H9 (cell line): Measurements from ENCODE around the gene SFXN5. TPM values are rescaled to one million over a fixed set of nuclear protein-coding genes. Genes with fewer than 3 reads are reported as not detected.

Source experiments
- DNase-seq: peaks from one replicate; pipeline ENCODE4 v3.0.0-alpha.2; 2017
- H2AFZ ChIP-seq: one replicate; pipeline ENCODE4 v1.6.1; 2013; ENCODE audit warnings: mild to moderate bottlenecking, low read length, control low read depth, moderate library complexity
- H2AK5ac ChIP-seq: 2 replicates; pipeline ENCODE4 v1.6.1; 2013; ENCODE audit warnings: low read length, control low read depth, mixed read lengths; ENCODE audit not compliant: insufficient read length
- H2BK120ac ChIP-seq: one replicate; pipeline ENCODE4 v1.6.1; 2013; ENCODE audit warnings: low read depth, mild to moderate bottlenecking, low read length, control low read depth, inconsistent platforms; ENCODE audit not compliant: poor library complexity, severe bottlenecking
- H2BK12ac ChIP-seq: 2 replicates; pipeline ENCODE4 v1.6.1; 2013; ENCODE audit warnings: low read length, control low read depth, mixed read lengths, low read depth; ENCODE audit not compliant: insufficient read length
- H2BK15ac ChIP-seq: 2 replicates; pipeline ENCODE4 v1.6.1; 2013; ENCODE audit warnings: low read depth, low read length, control low read depth
- H2BK20ac ChIP-seq: one replicate; pipeline ENCODE4 v1.6.1; 2013; ENCODE audit warnings: low read depth, mild to moderate bottlenecking, low read length, control low read depth, inconsistent platforms; ENCODE audit not compliant: poor library complexity, severe bottlenecking
- H2BK5ac ChIP-seq: 2 replicates; pipeline ENCODE4 v1.6.1; 2013; ENCODE audit warnings: low read length, control low read depth, mixed read lengths; ENCODE audit not compliant: insufficient read length
- H3K14ac ChIP-seq: 2 replicates; pipeline ENCODE4 v1.6.1; 2013; ENCODE audit warnings: low read length, control low read depth; ENCODE audit not compliant: insufficient read depth
- H3K18ac ChIP-seq: 2 replicates; pipeline ENCODE4 v1.6.1; 2013; ENCODE audit warnings: low read depth, mild to moderate bottlenecking, mixed read lengths, low read length, control low read depth; ENCODE audit not compliant: insufficient read length
- H3K23ac ChIP-seq: 2 replicates; pipeline ENCODE4 v1.6.1; 2013; ENCODE audit warnings: low read length, control low read depth, mixed read lengths, low read depth; ENCODE audit not compliant: insufficient read length
- H3K23me2 ChIP-seq: 2 replicates; pipeline ENCODE4 v1.6.1; 2013; ENCODE audit warnings: low read depth, mild to moderate bottlenecking, mixed read lengths, low read length, control low read depth; ENCODE audit not compliant: insufficient read length, poor library complexity, severe bottlenecking
- H3K27ac ChIP-seq: 2 replicates; pipeline ENCODE4 v1.5.1; 2013; ENCODE audit warnings: low read length, control low read depth, mixed read lengths, low read depth; ENCODE audit not compliant: insufficient read length
- H3K27me3 ChIP-seq: 2 replicates; pipeline ENCODE4 v1.6.1; 2013; ENCODE audit warnings: low read length, control low read depth, inconsistent platforms; ENCODE audit not compliant: insufficient read depth
- H3K4ac ChIP-seq: 2 replicates; pipeline ENCODE4 v1.6.1; 2013; ENCODE audit warnings: low read depth, mild to moderate bottlenecking, control low read depth, inconsistent platforms, low read length, moderate library complexity
- H3K4me1 ChIP-seq: 2 replicates; pipeline ENCODE4 v1.6.1; 2013; ENCODE audit warnings: low read length, control low read depth, inconsistent platforms; ENCODE audit not compliant: insufficient read depth
- H3K4me2 ChIP-seq: 2 replicates; pipeline ENCODE4 v1.6.1; 2013; ENCODE audit warnings: low read length, control low read depth, mixed read lengths; ENCODE audit not compliant: insufficient read length, insufficient read depth
- H3K56ac ChIP-seq: 2 replicates; pipeline ENCODE4 v1.6.1; 2013; ENCODE audit warnings: low read depth, mild to moderate bottlenecking, mixed read lengths, low read length, control low read depth; ENCODE audit not compliant: insufficient read length
- H3K79me1 ChIP-seq: 2 replicates; pipeline ENCODE4 v1.6.1; 2013; ENCODE audit warnings: low read depth, mild to moderate bottlenecking, moderate library complexity, low read length, control low read depth, inconsistent platforms; ENCODE audit not compliant: insufficient read depth, poor library complexity, severe bottlenecking
- H3K79me2 ChIP-seq: 2 replicates; pipeline ENCODE4 v1.6.1; 2013; ENCODE audit warnings: low read length, control low read depth, inconsistent platforms; ENCODE audit not compliant: insufficient read depth
- H3K9ac ChIP-seq: 2 replicates; pipeline ENCODE4 v1.6.1; 2013; ENCODE audit warnings: low read length, control low read depth, mixed read lengths; ENCODE audit not compliant: insufficient read length; ENCODE audit errors: extremely low read depth
- H3K9me3 ChIP-seq: one replicate; pipeline ENCODE4 v1.6.1; 2013; ENCODE audit warnings: low read depth, low read length, inconsistent platforms; ENCODE audit not compliant: control insufficient read depth
- H3T11ph ChIP-seq: one replicate; pipeline ENCODE4 v1.6.1; 2013; ENCODE audit warnings: mild to moderate bottlenecking, low read length, control low read depth, inconsistent platforms
- H4K20me1 ChIP-seq: one replicate; pipeline ENCODE4 v1.6.1; 2013; ENCODE audit not compliant: control insufficient read depth, insufficient read length, insufficient read depth
- H4K5ac ChIP-seq: 2 replicates; pipeline ENCODE4 v1.6.1; 2013; ENCODE audit warnings: low read depth, mild to moderate bottlenecking, mixed read lengths, low read length, control low read depth; ENCODE audit not compliant: insufficient read length
- H4K8ac ChIP-seq: replicated peaks from 2 replicates; pipeline ENCODE4 v1.6.1; 2013; ENCODE audit warnings: low read length, control low read depth, mixed read lengths, low read depth; ENCODE audit not compliant: insufficient read length
- H4K91ac ChIP-seq: 2 replicates; pipeline ENCODE4 v1.6.1; 2013; ENCODE audit warnings: low read depth, mild to moderate bottlenecking, moderate library complexity, mixed read lengths, low read length, control low read depth; ENCODE audit not compliant: insufficient read length
- H3K27ac Mint-ChIP-seq, 3 experiments: 2 replicates in 2 of 3; 3 replicates in 1 of 3; pipeline ENCODE4 v1.8.0; 2020 to 2021; ENCODE audit warnings: mixed read lengths in 3 of 3, mild to moderate bottlenecking in 1 of 3, moderate library complexity in 1 of 3
- H3K27me3 Mint-ChIP-seq: 2 replicates; pipeline ENCODE4 v1.8.0; 2021; ENCODE audit warnings: low read depth, mild to moderate bottlenecking, moderate library complexity, mixed read lengths
- H3K36me3 Mint-ChIP-seq, 3 experiments: 2 replicates in 2 of 3; 3 replicates in 1 of 3; pipeline ENCODE4 v1.8.0; 2020 to 2021; ENCODE audit warnings: low read depth in 3 of 3, mixed read lengths in 3 of 3; ENCODE audit not compliant: insufficient read depth in 1 of 3
- H3K4me1 Mint-ChIP-seq, 2 experiments: 2 replicates each; pipeline ENCODE4 v1.8.0; 2020; ENCODE audit warnings: mixed read lengths in 2 of 2
- H3K4me3 Mint-ChIP-seq, 2 experiments: 2 replicates in 1 of 2; 3 replicates in 1 of 2; pipeline ENCODE4 v1.8.0; 2020 to 2021; ENCODE audit warnings: mild to moderate bottlenecking in 2 of 2, mixed read lengths in 2 of 2, moderate library complexity in 1 of 2
- H3K9me3 Mint-ChIP-seq, 2 experiments: 2 replicates in 1 of 2; 3 replicates in 1 of 2; pipeline ENCODE4 v1.8.0; 2020; ENCODE audit warnings: mild to moderate bottlenecking in 2 of 2, mixed read lengths in 2 of 2, moderate library complexity in 1 of 2
- CTCF ChIP-seq: fragments of 200-600 bp; sonication (generic); conservative IDR thresholded peaks from 3 replicates; pipeline ENCODE4 v1.8.0; 2021; ENCODE audit warnings: antibody characterized with exemption, mild to moderate bottlenecking
- WGBS: extraction: QIAGEN DNeasy Blood & Tissue Kit; methylation state at CpG from one replicate; pipeline ENCODE4 v1.1.7; 2013; ENCODE audit warnings: missing lambda C conversion rate, low lambda C conversion rate, mixed read lengths; ENCODE audit not compliant: insufficient read length; ENCODE audit errors: extremely low coverage; 5-methylcytosine and 5-hydroxymethylcytosine counted together
- total RNA-seq: library from RNA; stranded (reverse); gene quantifications from 2 replicates; pipeline ENCODE4 v1.2.1, GENCODE V29; 2021

The SFXN5 gene
- total RNA-seq, 1 experiment from 2014 or later, result 30.9 TPM

GRCh38 chr2:72945450-72946019 is 126.0 kb downstream of the SFXN5 start:
- no peak overlapping the region for H2BK5ac ChIP-seq
- no peak overlapping the region for H3K56ac ChIP-seq
- no peak overlapping the region for H3K4me2 ChIP-seq
- H3K79me2 ChIP-seq, result no peaks in the 10 kb centered on the region
- no peak overlapping the region for H4K8ac ChIP-seq
- H3K4me1 ChIP-seq, result peaks cover under 1% of the 10 kb centered on the region; the same call in 1 of the 2 replicates
- no peaks in the 10 kb centered on the region for H4K20me1 ChIP-seq
- no peak overlapping the region for H3K9ac ChIP-seq
- Mint-ChIP-seq H3K4me1 (peaks cover 34 to 39% of the 10 kb centered on the region in 2 experiments), H3K27ac (peak overlapping the region in 1 of 3 experiments; percentile 70; a peak in 2 of 7 replicates), H3K9me3 (no peaks in the 10 kb centered on the region), H3K4me3 (no peak overlapping the region), H3K27me3 (peaks cover 22% of the 10 kb centered on the region), H3K36me3 (peaks cover 6 to 18% (median 14%) of the 10 kb centered on the region in 3 experiments; a peak in 6 of 7 replicates)
- no peak overlapping the region for H2BK15ac ChIP-seq
- no peaks in the 10 kb centered on the region for H3K9me3 ChIP-seq
- TF ChIP-seq CTCF, result no peak
- H2AK5ac ChIP-seq, result no peak overlapping the region
- H3K18ac ChIP-seq, result no peak overlapping the region
- no peaks in the 10 kb centered on the region for H3K27me3 ChIP-seq
- H3K23me2 ChIP-seq, result peaks cover 2% of the 10 kb centered on the region
- no peak overlapping the region for H4K91ac ChIP-seq
- no peak overlapping the region for H3K27ac ChIP-seq
- no peak overlapping the region for H2BK20ac ChIP-seq
- H4K5ac ChIP-seq, result no peak overlapping the region
- no peaks in the 10 kb centered on the region for H3K79me1 ChIP-seq
- no peak overlapping the region; the same call in 1 of the 2 replicates for H3K14ac ChIP-seq
- WGBS, result no CpG with 5 or more reads among the region's 9 CpGs
- H2AFZ ChIP-seq, result no peak overlapping the region
- no peak for DNase-seq
- no peak overlapping the region for H3K23ac ChIP-seq
- H2BK120ac ChIP-seq, result no peak overlapping the region
- no peak overlapping the region for H2BK12ac ChIP-seq
- no peak overlapping the region for H3K4ac ChIP-seq
- no peak overlapping the region for H3T11ph ChIP-seq
